Gastroesophageal sphincter (tissue), 4 donors: Measurements from ENCODE around the gene PEAK1. TPM values are rescaled to one million over a fixed set of nuclear protein-coding genes. Genes with fewer than 3 reads are reported as not detected.

Source experiments
- ATAC-seq: fragments of 150-250 bp; one replicate; pipeline ENCODE4 v1.9.1; 2016; ENCODE audit warnings: mild to moderate bottlenecking, moderate library complexity
- H3K27ac ChIP-seq, 4 donors: fragments of 200-600 bp; sonication (generic) in 3 of 4; 1 replicate in 3 of 4; 2 replicates in 1 of 4; pipeline ENCODE4 v1.5.1; 2016 to 2019
- H3K27me3 ChIP-seq: fragments of 200-600 bp; sonication (generic); one replicate; pipeline ENCODE4 v1.5.1; 2019
- H3K36me3 ChIP-seq, 2 donors: fragments of 200-600 bp; sonication (generic); one replicate each; pipeline ENCODE4 v1.5.1; 2019; ENCODE audit warnings: control low read depth in 1 of 2
- H3K4me1 ChIP-seq, 3 donors: fragments of 200-600 bp; sonication (generic); 1 replicate in 2 of 3; 2 replicates in 1 of 3; pipeline ENCODE4 v1.5.1; 2016 to 2019; ENCODE audit warnings: control low read depth in 2 of 3
- H3K4me3 ChIP-seq, 2 donors: fragments of 200-600 bp; sonication (generic); one replicate each; pipeline ENCODE4 v1.5.1; 2019; ENCODE audit warnings: mild to moderate bottlenecking in 1 of 2, moderate library complexity in 1 of 2
- H3K9me3 ChIP-seq, 3 donors: fragments of 200-600 bp; sonication (generic); one replicate each; pipeline ENCODE4 v1.5.1; 2017 to 2019; ENCODE audit warnings: control low read depth in 2 of 3
- EP300 ChIP-seq: sonication (generic); formaldehyde crosslinking; IDR thresholded peaks from one replicate; pipeline ENCODE4 v1.6.1; 2017; ENCODE audit warnings: antibody characterized with exemption, mild to moderate bottlenecking
- POLR2A ChIP-seq, 2 donors: fragments of 450-650 bp; IDR thresholded peaks; one replicate each; pipeline ENCODE4 v1.6.1; 2017; ENCODE audit warnings: antibody characterized with exemption in 2 of 2, mild to moderate bottlenecking in 2 of 2, moderate library complexity in 1 of 2
- POLR2AphosphoS5 ChIP-seq: sonication (generic); formaldehyde crosslinking; IDR thresholded peaks from one replicate; pipeline ENCODE4 v1.6.1; 2017; ENCODE audit warnings: antibody characterized with exemption
- WGBS, 2 donors: methylation state at CpG; one replicate each; pipeline ENCODE4 v1.1.5; 2018; ENCODE audit warnings: low coverage in 1 of 2; 5-methylcytosine and 5-hydroxymethylcytosine counted together
- total RNA-seq, 4 donors: library from RNA; depleted of rRNA; stranded (reverse); fragments of >200 nt; gene quantifications; one replicate each; pipeline ENCODE4 v1.1.0, GENCODE V29; 2016
- TF ChIP-seq, protein P1 (sequence below), 4 experiments: fragments of 200-600 bp in 2 of 4; fragments of 450-650 bp in 2 of 4; sonication (generic) in 1 of 4; IDR thresholded peaks; one replicate each; pipeline ENCODE4 v1.5.1; 2017 to 2019; ENCODE audit warnings: antibody characterized with exemption in 4 of 4, mild to moderate bottlenecking in 2 of 4, moderate library complexity in 2 of 4

The PEAK1 gene
- total RNA-seq, 4 donors from 2014 or later = 59.5 to 170 (median 91.6) TPM

DNA sequence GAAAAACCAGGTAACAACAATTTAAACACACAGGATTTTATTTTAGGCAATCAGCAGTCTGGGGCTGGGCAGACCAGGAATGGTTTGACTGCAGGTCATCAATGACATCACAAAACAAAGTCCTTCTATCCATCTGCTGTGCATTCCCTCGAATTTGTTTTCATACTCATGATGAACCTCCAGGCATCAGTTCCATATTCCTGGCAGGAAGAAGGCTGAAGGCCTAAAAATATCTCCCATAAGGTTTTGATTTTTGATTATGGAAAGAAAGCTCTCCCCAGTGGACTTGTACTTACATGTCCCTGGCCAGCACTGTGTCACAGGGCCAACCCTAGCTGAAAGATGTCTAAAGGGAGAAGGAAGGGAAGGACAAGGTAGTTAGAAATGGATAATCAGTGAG is 107.4 kb downstream of the PEAK1 start:
- TF ChIP-seq POLR2A (IDR thresholded peaks at IDR 0.05) = no peak
- TF ChIP-seq EP300 = no peak
- TF ChIP-seq POLR2AphosphoS5 = no peak
- TF ChIP-seq, protein P1, sequence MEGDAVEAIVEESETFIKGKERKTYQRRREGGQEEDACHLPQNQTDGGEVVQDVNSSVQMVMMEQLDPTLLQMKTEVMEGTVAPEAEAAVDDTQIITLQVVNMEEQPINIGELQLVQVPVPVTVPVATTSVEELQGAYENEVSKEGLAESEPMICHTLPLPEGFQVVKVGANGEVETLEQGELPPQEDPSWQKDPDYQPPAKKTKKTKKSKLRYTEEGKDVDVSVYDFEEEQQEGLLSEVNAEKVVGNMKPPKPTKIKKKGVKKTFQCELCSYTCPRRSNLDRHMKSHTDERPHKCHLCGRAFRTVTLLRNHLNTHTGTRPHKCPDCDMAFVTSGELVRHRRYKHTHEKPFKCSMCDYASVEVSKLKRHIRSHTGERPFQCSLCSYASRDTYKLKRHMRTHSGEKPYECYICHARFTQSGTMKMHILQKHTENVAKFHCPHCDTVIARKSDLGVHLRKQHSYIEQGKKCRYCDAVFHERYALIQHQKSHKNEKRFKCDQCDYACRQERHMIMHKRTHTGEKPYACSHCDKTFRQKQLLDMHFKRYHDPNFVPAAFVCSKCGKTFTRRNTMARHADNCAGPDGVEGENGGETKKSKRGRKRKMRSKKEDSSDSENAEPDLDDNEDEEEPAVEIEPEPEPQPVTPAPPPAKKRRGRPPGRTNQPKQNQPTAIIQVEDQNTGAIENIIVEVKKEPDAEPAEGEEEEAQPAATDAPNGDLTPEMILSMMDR (IDR thresholded peaks at IDR 0.05) = no peak
- Histone ChIP-seq H3K4me1 (peaks cover 0 to 21% (median 0%) of the 10 kb centered on the region in 3 donors), H3K4me3 (no peak overlapping the region), H3K36me3 (no peaks in the 10 kb centered on the region), H3K27ac (no peak overlapping the region), H3K9me3 (no peaks in the 10 kb centered on the region), H3K27me3 (no peaks in the 10 kb centered on the region)
- WGBS, 2 donors = 44 to 87% methylated on average over 1 of the region's 1 CpG
- no peak for ATAC-seq

DNA sequence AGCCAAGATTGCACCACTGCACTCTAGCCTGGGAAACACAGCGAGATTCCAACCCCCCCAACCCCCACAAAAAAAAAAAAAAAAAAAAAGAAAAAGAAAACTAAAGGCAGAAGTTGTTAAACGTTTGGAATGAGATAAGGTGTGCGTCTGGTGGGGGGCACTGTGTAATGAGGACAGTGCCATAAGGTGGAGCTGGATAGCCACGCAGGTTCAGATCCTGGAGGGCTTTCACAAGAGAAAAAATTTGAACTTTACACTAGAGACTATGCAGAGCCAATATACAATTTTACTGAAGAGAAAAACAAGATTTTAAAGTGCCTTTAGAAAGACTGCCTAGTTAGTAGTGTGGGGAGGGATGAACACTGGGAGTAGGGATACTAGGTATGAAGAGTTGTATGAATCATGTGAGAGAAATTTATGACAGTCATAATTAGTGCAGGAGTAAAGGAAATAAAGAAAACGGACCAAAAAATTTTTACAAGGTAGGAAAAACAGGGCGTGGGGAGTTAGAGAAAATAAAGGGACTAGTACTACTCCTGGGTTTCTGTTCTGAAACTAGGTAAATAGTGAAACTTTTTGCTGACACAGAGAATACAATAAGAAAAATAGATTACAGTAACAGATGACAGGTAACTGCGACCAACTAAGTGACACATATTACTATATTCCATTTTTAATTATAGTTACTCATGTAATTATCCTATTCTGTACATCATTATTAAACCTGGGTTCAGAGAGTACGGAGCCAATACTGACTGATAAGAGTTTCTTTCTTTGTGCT is 108.1 kb downstream of the PEAK1 start:
- TF ChIP-seq POLR2A (IDR thresholded peaks at IDR 0.05) (no peak), POLR2AphosphoS5 (no peak), EP300 (no peak)
- TF ChIP-seq, protein P1 (IDR thresholded peaks at IDR 0.05) = no peak
- Histone ChIP-seq H3K9me3 (no peaks in the 10 kb centered on the region), H3K27ac (no peak overlapping the region), H3K4me1 (peaks cover 0 to 24% (median 3%) of the 10 kb centered on the region in 3 donors), H3K4me3 (no peak overlapping the region), H3K36me3 (no peaks in the 10 kb centered on the region), H3K27me3 (no peaks in the 10 kb centered on the region)
- WGBS, 2 donors = 95 to 98% methylated on average over 4 to 8 of the region's 8 CpGs
- no peak for ATAC-seq

- H3K27me3 ChIP-seq = no peaks in the 10 kb centered on the region
- TF ChIP-seq POLR2A (IDR thresholded peaks at IDR 0.05) = no peak
- TF ChIP-seq, protein P1 (IDR thresholded peaks at IDR 0.05) = no peak
- TF ChIP-seq POLR2AphosphoS5 = no peak
- no peak for TF ChIP-seq EP300
- H3K4me3 ChIP-seq = no peak overlapping the region
- peaks cover 3 to 32% (median 4%) of the 10 kb centered on the region in 3 donors for H3K4me1 ChIP-seq
- no peak for ATAC-seq
- 97 to 100% methylated on average over 2 to 4 of the region's 4 CpGs for WGBS, 2 donors
- H3K9me3 ChIP-seq = no peaks in the 10 kb centered on the region
- H3K27ac ChIP-seq = no peak overlapping the region
- no peaks in the 10 kb centered on the region for H3K36me3 ChIP-seq
Observed at GRCh38 chr15:77311020-77311419, 108.9 kb downstream of the PEAK1 start.

DNA sequence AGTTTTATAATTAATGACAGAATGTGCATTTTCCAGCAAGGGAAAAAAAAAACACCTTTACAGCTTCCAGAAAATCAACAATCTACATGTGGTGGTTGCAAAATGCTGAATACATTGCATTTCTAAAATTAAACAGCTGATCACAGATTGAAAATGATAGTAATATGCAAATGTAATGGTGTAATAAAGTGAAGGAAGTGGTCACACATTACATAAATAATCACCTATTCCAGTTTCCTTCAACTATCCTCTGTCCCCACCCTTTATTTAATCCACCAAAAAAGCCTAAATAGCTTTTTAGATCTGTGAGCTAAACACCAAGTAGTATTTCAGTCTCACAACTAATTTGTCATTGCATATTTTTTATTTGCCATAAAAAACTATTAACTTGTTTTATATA is 110.5 kb downstream of the PEAK1 start:
- no peak for TF ChIP-seq POLR2AphosphoS5
- TF ChIP-seq EP300 = no peak
- TF ChIP-seq, protein P1 (IDR thresholded peaks at IDR 0.05) = no peak
- no peak for TF ChIP-seq POLR2A (IDR thresholded peaks at IDR 0.05)
- Histone ChIP-seq H3K4me3 (no peak overlapping the region), H3K36me3 (no peaks in the 10 kb centered on the region), H3K4me1 (peaks cover 3 to 36% (median 4%) of the 10 kb centered on the region in 3 donors), H3K9me3 (no peaks in the 10 kb centered on the region), H3K27me3 (no peaks in the 10 kb centered on the region), H3K27ac (no peak overlapping the region)
- no peak for ATAC-seq

- Histone ChIP-seq H3K4me1 (peaks cover 3 to 30% (median 4%) of the 10 kb centered on the region in 3 donors), H3K9me3 (no peaks in the 10 kb centered on the region), H3K27me3 (no peaks in the 10 kb centered on the region), H3K36me3 (no peaks in the 10 kb centered on the region), H3K4me3 (no peak overlapping the region), H3K27ac (no peak overlapping the region)
- whole genome bisulfite sequencing, 2 donors = 76 to 95% methylated on average over 2 of the region's 2 CpGs
- no peak for ATAC-seq
- no peak for TF ChIP-seq POLR2AphosphoS5
- TF ChIP-seq POLR2A (IDR thresholded peaks at IDR 0.05) = no peak
- TF ChIP-seq, protein P1 (IDR thresholded peaks at IDR 0.05) = no peak
- TF ChIP-seq EP300 = no peak
Observed at GRCh38 chr15:77305953-77306352, 114.0 kb downstream of the PEAK1 start.
